SK-N-SH (cell line): ENCODE measurements around the gene SENP3. TPM values are rescaled to one million over a fixed set of nuclear protein-coding genes. Genes with fewer than 3 reads are reported as not detected.
A peak's percentile ranks its signal among the peaks of the same experiment; 100 is the strongest.

Source experiments
- CTCF ChIA-PET: fragments of 300-600, 350-600 bp; formaldehyde crosslinking; extraction: SDS; loops from one replicate; lab custom pipeline; 2021; lab: Yijun Ruan, JAX
- POLR2A ChIA-PET: fragments of 350-600 bp; sonication (Branson Sonifier 250); formaldehyde crosslinking; extraction: SDS; loops from one replicate; lab custom pipeline; 2020; ENCODE audit warnings: antibody characterized with exemption, inconsistent platforms; lab: Yijun Ruan, JAX
- DNase-seq: peaks from one replicate; pipeline ENCODE4 v3.0.0; 2012
- H2AFZ ChIP-seq: fragments of 200-600 bp; sonication (generic); 2 replicates; pipeline ENCODE4 v1.8.1; 2016; ENCODE audit warnings: antibody characterized with exemption, mild to moderate bottlenecking, low read depth
- H3F3A ChIP-seq: fragments of 200-600 bp; sonication (generic); replicated peaks from 2 replicates; pipeline ENCODE3; 2016; ENCODE audit warnings: antibody characterized with exemption, mild to moderate bottlenecking; ENCODE audit not compliant: insufficient read depth
- H3K27ac ChIP-seq, 2 experiments: fragments of 200-500 bp in 1 of 2; fragments of 200-600 bp in 1 of 2; sonication (Bioruptor generic) in 1 of 2; sonication (generic), shearing (Covaris generic) in 1 of 2; 2 replicates each; pipeline versions ENCODE4 v1.5.1 to v1.6.1; 2014 to 2016; ENCODE audit warnings: low read depth in 2 of 2, inconsistent platforms in 1 of 2, low read length in 1 of 2, mild to moderate bottlenecking in 1 of 2, mixed read lengths in 1 of 2
- H3K27me3 ChIP-seq: fragments of 200-600 bp; sonication (generic), shearing (Covaris generic); 2 replicates; pipeline ENCODE4 v1.6.1; 2016; ENCODE audit warnings: mixed run types; ENCODE audit not compliant: insufficient read depth
- H3K36me3 ChIP-seq, 2 experiments: fragments of 200-500 bp in 1 of 2; fragments of 200-600 bp in 1 of 2; sonication (Bioruptor generic) in 1 of 2; sonication (generic) in 1 of 2; replicated peaks in 1 of 2; 2 replicates each; pipeline versions ENCODE3 to v1.5.1; 2014 to 2016; ENCODE audit warnings: low read length in 1 of 2, mild to moderate bottlenecking in 1 of 2; ENCODE audit not compliant: insufficient read depth in 2 of 2, control insufficient read depth in 1 of 2
- H3K4me1 ChIP-seq, 2 experiments: fragments of 200-500 bp in 1 of 2; fragments of 200-600 bp in 1 of 2; sonication (Bioruptor generic) in 1 of 2; sonication (generic), shearing (Covaris generic) in 1 of 2; 2 replicates each; pipeline versions ENCODE4 v1.5.1 to v1.6.1; 2014 to 2016; ENCODE audit warnings: low read depth in 1 of 2, low read length in 1 of 2, mixed run types in 1 of 2; ENCODE audit not compliant: insufficient read depth in 2 of 2, control insufficient read depth in 1 of 2
- H3K4me2 ChIP-seq: fragments of 200-600 bp; sonication (generic), shearing (Covaris generic); 2 replicates; pipeline ENCODE4 v1.6.1; 2017; ENCODE audit warnings: mixed run types
- H3K4me3 ChIP-seq, 2 experiments: fragments of 200-500 bp in 1 of 2; fragments of 200-600 bp in 1 of 2; sonication (Bioruptor generic) in 1 of 2; sonication (generic), shearing (Covaris generic) in 1 of 2; 2 replicates each; pipeline versions ENCODE4 v1.5.1 to v1.8.1; 2014 to 2016; ENCODE audit warnings: low read depth in 2 of 2, inconsistent platforms in 1 of 2, low read length in 1 of 2, mild to moderate bottlenecking in 1 of 2, mixed read lengths in 1 of 2, moderate library complexity in 1 of 2
- H3K79me2 ChIP-seq: fragments of 200-600 bp; sonication (generic); 2 replicates; pipeline ENCODE4 v1.8.1; 2017; ENCODE audit warnings: mild to moderate bottlenecking; ENCODE audit not compliant: insufficient read depth
- H3K9ac ChIP-seq: fragments of 200-600 bp; sonication (generic); 2 replicates; pipeline ENCODE4 v1.6.1; 2017; ENCODE audit warnings: mixed run types
- H3K9me2 ChIP-seq: fragments of 200-600 bp; sonication (generic); 2 replicates; pipeline ENCODE4 v1.6.1; 2017; ENCODE audit warnings: mixed run types
- H3K9me3 ChIP-seq: fragments of 200-600 bp; sonication (generic); 2 replicates; pipeline ENCODE4 v1.6.1; 2017; ENCODE audit warnings: mixed run types, mild to moderate bottlenecking, moderate library complexity
- H4K20me1 ChIP-seq: fragments of 200-600 bp; sonication (generic); 2 replicates; pipeline ENCODE4 v1.6.1; 2017; ENCODE audit warnings: mild to moderate bottlenecking, mixed run types; ENCODE audit not compliant: insufficient read depth
- EP300 ChIP-seq, 2 experiments: IDR thresholded peaks; 2 replicates each; pipeline versions ENCODE4 v1.4.0 to v1.6.1; 2012; ENCODE audit warnings: borderline replicate concordance in 1 of 2, low read depth in 1 of 2, low read length in 1 of 2
- FOSL2 ChIP-seq: IDR thresholded peaks from 2 replicates; pipeline ENCODE4 v1.4.0; 2012; ENCODE audit warnings: low read depth, mild to moderate bottlenecking, moderate library complexity, borderline replicate concordance
- FOXM1 ChIP-seq: IDR thresholded peaks from 2 replicates; pipeline ENCODE4 v1.4.0; 2012; ENCODE audit warnings: low read depth, mild to moderate bottlenecking
- GABPA ChIP-seq: IDR thresholded peaks from 2 replicates; pipeline ENCODE4 v1.4.0; 2012; ENCODE audit warnings: low read depth, mild to moderate bottlenecking
- GATA2 ChIP-seq: sonication (generic); formaldehyde crosslinking; IDR thresholded peaks from 2 replicates; pipeline ENCODE4 v1.5.0; 2020; ENCODE audit warnings: mild to moderate bottlenecking, missing genetic modification reagents
- MXI1 ChIP-seq: IDR thresholded peaks from 2 replicates; pipeline ENCODE4 v1.6.1; 2012; ENCODE audit warnings: mild to moderate bottlenecking, low read depth, low read length, improper control_type of control experiment
- NRF1 ChIP-seq: IDR thresholded peaks from 2 replicates; pipeline ENCODE4 v1.6.1; 2012; ENCODE audit warnings: low read depth, mild to moderate bottlenecking, low read length
- PBX3 ChIP-seq: IDR thresholded peaks from 2 replicates; pipeline ENCODE4; 2012
- RAD21 ChIP-seq: IDR thresholded peaks from 2 replicates; pipeline ENCODE4 v1.6.1; 2012; ENCODE audit warnings: mild to moderate bottlenecking, low read length
- RCOR1 ChIP-seq: fragments of 150-350 bp; IDR thresholded peaks from 2 replicates; pipeline ENCODE4 v1.6.1; 2017; ENCODE audit warnings: antibody characterized with exemption, low read length
- SIN3A ChIP-seq: IDR thresholded peaks from 2 replicates; pipeline ENCODE4 v1.6.1; 2012; ENCODE audit warnings: low read depth, mild to moderate bottlenecking, low read length, moderate library complexity, borderline replicate concordance
- WGBS: methylation state at CpG from one replicate; pipeline ENCODE4 v1.1.6; 2017; ENCODE audit warnings: low lambda C conversion rate; 5-methylcytosine and 5-hydroxymethylcytosine counted together
- polyA plus RNA-seq, 3 experiments: library from polyadenylated mRNA; depleted of rRNA; stranded (reverse); fragments of >200 nt; gene quantifications; 2 replicates each; pipeline ENCODE4 v1.2.3, GENCODE V29; 2012
- TF ChIP-seq, protein P1 (sequence below): fragments of 150-350 bp; IDR thresholded peaks from 2 replicates; pipeline ENCODE4 v1.6.1; 2017; ENCODE audit warnings: antibody characterized with exemption, low read length, low read depth, borderline replicate concordance
- TF ChIP-seq, protein P2 (sequence below): IDR thresholded peaks from 2 replicates; pipeline ENCODE4 v1.4.0; 2012; ENCODE audit warnings: low read depth
- TF ChIP-seq, protein P3 (sequence below): fragments of 200-600 bp; sonication (generic); IDR thresholded peaks from 2 replicates; pipeline ENCODE4 v1.6.1; 2017; ENCODE audit warnings: antibody characterized with exemption, mild to moderate bottlenecking, moderate library complexity

SENP3 gene
- polyA plus RNA-seq, 1 of the 3 experiments (the other 2 are of a cell fraction), result 80.8 TPM

DNA sequence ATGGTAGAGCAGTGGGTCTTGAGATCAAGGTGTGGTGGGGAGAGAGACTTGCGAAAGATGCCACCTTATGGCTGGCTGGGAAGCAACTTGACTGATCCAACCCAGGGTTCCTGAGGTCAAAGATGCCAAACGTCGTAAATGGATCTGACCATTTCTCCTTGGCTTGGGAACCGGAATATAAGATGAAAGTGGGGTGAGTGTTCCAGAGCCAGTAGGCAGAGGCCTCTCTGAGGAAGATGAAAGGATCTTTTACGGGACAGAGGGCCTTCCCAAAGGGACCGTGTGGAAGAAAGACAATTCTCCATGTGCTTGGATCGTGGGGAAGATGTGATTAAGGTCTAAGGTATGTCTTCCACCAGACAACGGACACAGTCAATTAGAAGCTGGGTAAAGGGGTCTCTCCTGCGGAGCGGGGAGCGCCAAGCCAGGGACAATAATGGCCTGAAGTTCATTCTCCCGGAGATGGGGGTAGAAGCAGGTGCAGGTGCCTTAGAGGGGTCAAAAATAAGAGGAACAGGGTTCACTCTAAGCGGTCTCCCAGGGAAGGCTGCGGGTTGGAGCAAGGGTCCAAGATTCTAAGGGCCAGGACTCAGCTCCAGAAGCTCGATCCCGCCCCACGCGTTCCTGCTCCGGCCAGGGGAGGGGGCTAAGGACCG, 52.2 kb downstream of the SENP3 start:
- no peaks in the 10 kb centered on the region for H3K27me3 ChIP-seq
- H3K9ac ChIP-seq, result peak overlapping the region; percentile 85
- H3K4me1 ChIP-seq, result peaks cover 0 to 18% of the 10 kb centered on the region in 2 experiments; a peak in 3 of 4 replicates
- H3F3A ChIP-seq, result peaks cover 4% of the 10 kb centered on the region
- no peaks in the 10 kb centered on the region for H3K9me2 ChIP-seq
- ChIA-PET POLR2A (interaction anchor here (0.7 to 2.4 kb wide), 4 partner anchors 13 to 74 kb away, joined by 3 to 19 read pairs (median 9); partner anchors contain the start of genes SAT2, TP53 and WRAP53), CTCF (interaction anchor here (0.7 to 2.1 kb wide), 11 partner anchors 13 to 74 kb away, joined by 3 to 14 read pairs (median 6); partner anchors contain the start of genes ATP1B2, CD68, MPDU1 and SAT2)
- H3K4me2 ChIP-seq, result peak overlapping the region; percentile 93
- H3K79me2 ChIP-seq, result peaks cover 54% of the 10 kb centered on the region
- 8% methylated on average over 19 of the region's 20 CpGs for WGBS
- no peaks in the 10 kb centered on the region for H3K9me3 ChIP-seq
- TF ChIP-seq MXI1 (peak; percentile 17; the same call in 1 of the 2 replicates), EP300 (IDR thresholded peaks at IDR 0.05; ENCODE audit: borderline replicate concordance in 1 of 2, low read depth in 1 of 2, low read length in 1 of 2) (no peak), RAD21 (0 out of 2 replicates have a peak, but pooled peaks have one; percentile 10)
- TF ChIP-seq, protein P1, sequence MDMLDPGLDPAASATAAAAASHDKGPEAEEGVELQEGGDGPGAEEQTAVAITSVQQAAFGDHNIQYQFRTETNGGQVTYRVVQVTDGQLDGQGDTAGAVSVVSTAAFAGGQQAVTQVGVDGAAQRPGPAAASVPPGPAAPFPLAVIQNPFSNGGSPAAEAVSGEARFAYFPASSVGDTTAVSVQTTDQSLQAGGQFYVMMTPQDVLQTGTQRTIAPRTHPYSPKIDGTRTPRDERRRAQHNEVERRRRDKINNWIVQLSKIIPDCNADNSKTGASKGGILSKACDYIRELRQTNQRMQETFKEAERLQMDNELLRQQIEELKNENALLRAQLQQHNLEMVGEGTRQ, result no peak
- TF ChIP-seq, protein P2, sequence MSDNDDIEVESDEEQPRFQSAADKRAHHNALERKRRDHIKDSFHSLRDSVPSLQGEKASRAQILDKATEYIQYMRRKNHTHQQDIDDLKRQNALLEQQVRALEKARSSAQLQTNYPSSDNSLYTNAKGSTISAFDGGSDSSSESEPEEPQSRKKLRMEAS, result peak; percentile 47; the same call in 1 of the 2 replicates
- peaks cover 48% of the 10 kb centered on the region for H4K20me1 ChIP-seq
- peak overlapping the region; percentile 77 to 90 for H3K4me3 ChIP-seq
- DNase-seq, result no peak
- H3K36me3 ChIP-seq, result peaks cover 11 to 23% of the 10 kb centered on the region in 2 experiments
- peak overlapping the region; percentile 75 to 84 for H3K27ac ChIP-seq
- no peak overlapping the region for H2AFZ ChIP-seq

DNA sequence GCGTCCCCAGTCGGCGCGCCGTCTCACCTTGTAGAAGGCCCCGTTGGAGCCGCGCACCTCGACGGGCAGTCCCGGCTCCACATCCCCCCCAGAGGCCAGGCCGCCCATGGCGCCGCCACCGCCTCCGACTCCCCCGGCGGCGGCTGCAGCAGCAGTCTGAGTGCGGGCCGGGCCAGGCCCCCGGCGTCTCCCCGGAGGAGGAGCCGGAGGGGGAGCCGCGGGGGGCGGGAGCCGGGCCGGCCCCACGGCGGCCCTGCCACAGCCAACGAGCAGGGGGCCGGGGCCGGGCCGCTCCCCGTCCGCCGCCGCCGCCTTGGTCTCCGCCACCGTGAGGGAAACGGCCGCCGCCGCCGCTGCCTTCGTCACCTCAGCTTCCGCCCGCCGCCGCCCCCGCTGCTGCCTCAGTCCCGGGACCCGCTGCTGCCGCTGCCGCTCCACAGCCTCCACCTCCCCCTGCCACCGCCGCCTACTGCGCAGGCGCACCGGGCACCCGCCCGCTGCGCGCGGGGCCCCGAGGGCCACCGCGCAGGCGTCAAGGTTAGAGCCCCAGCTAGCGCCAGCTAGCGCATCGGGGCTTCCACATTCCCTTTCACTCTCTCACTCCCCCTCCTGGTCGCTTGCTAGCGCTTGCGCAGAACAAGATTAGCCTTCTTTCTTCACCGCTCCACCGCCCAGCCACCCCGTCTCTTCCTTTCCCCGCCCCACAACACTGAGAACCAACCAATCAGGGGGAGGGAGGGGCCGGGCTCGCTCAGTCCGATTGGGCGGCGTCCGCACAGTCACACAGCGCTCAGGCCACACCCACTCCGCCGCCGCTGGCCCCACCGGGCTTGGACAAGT, 52.9 kb downstream of the SENP3 start, which contains the start of gene FXR2:
Gene FXR2 (minus strand): TSS at position 473 of the 840 bp plus-strand sequence. CDS start 365 bp downstream, at position 108.
- POLR2A ChIA-PET, result interaction anchor here (0.7 to 2.4 kb wide), 9 partner anchors 12 to 73 kb away, joined by 3 to 19 read pairs (median 5); partner anchors contain the start of genes CD68, SAT2, TP53 and WRAP53
- peak within 1 kb of the TSS; percentile 93 for H3K4me2 ChIP-seq
- TF ChIP-seq GATA2 (no peak), SIN3A (no peak), NRF1 (peak; percentile 91), PBX3 (no peak), GABPA (no peak), FOXM1 (no peak), RCOR1 (no peak), FOSL2 (no peak)
- TF ChIP-seq, protein P2, result peak; percentile 42
- TF ChIP-seq, protein P3, sequence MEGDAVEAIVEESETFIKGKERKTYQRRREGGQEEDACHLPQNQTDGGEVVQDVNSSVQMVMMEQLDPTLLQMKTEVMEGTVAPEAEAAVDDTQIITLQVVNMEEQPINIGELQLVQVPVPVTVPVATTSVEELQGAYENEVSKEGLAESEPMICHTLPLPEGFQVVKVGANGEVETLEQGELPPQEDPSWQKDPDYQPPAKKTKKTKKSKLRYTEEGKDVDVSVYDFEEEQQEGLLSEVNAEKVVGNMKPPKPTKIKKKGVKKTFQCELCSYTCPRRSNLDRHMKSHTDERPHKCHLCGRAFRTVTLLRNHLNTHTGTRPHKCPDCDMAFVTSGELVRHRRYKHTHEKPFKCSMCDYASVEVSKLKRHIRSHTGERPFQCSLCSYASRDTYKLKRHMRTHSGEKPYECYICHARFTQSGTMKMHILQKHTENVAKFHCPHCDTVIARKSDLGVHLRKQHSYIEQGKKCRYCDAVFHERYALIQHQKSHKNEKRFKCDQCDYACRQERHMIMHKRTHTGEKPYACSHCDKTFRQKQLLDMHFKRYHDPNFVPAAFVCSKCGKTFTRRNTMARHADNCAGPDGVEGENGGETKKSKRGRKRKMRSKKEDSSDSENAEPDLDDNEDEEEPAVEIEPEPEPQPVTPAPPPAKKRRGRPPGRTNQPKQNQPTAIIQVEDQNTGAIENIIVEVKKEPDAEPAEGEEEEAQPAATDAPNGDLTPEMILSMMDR, result peak; percentile 52

More for the DNA sequence above, 52.9 kb downstream of the SENP3 start, which contains the start of gene FXR2:
- H3K9ac ChIP-seq, result peak within 1 kb of the TSS; percentile 85
- CTCF ChIA-PET, result interaction anchor here (0.6 to 2.1 kb wide), 11 partner anchors 12 to 73 kb away, joined by 3 to 14 read pairs (median 6); partner anchors contain the start of genes ATP1B2, CD68, MPDU1 and SAT2
- no peaks in the 10 kb centered on the region for H3K9me3 ChIP-seq
- H3K79me2 ChIP-seq, result peaks cover 46% of the 10 kb centered on the region
- H2AFZ ChIP-seq, result peak within 1 kb of the TSS; percentile 79; the same call in 1 of the 2 replicates
- under 1% methylated on average over 23 of the region's 93 CpGs for WGBS
- no peaks in the 10 kb centered on the region for H3K27me3 ChIP-seq
- H3F3A ChIP-seq, result peaks cover 4% of the 10 kb centered on the region
- H3K4me1 ChIP-seq, result peaks cover 0 to 18% of the 10 kb centered on the region in 2 experiments; a peak in 3 of 4 replicates
- DNase-seq, result peak; percentile 99
- H3K4me3 ChIP-seq, result peak within 1 kb of the TSS; percentile 77 to 90
- H3K36me3 ChIP-seq, result peaks cover 11 to 17% of the 10 kb centered on the region in 2 experiments
- H4K20me1 ChIP-seq, result peaks cover 42% of the 10 kb centered on the region
- H3K27ac ChIP-seq, result peak within 1 kb of the TSS; percentile 75 to 84
- no peaks in the 10 kb centered on the region for H3K9me2 ChIP-seq
